HepG2 (cell line): ENCODE results near the gene ABCA3. TPM values are rescaled to one million over a fixed set of nuclear protein-coding genes. Genes with fewer than 3 reads are reported as not detected.

Experiments used
- BHLHE40 ChIP-seq: IDR thresholded peaks from 2 replicates; pipeline ENCODE4 v1.6.1; 2011; ENCODE audit warnings: low read length, improper control_type of control experiment
- CENPBD1 ChIP-seq: sonication (generic); formaldehyde crosslinking; IDR thresholded peaks from 2 replicates; pipeline ENCODE4 v1.8.0; 2022; ENCODE audit warnings: missing genetic modification reagents, low read depth, mild to moderate bottlenecking, borderline replicate concordance
- HOXD1 ChIP-seq: sonication (generic); formaldehyde crosslinking; IDR thresholded peaks from 2 replicates; pipeline ENCODE4 v1.5.0; 2020; ENCODE audit warnings: missing genetic modification reagents
- IRF9 ChIP-seq: sonication (generic); formaldehyde crosslinking; IDR thresholded peaks from 2 replicates; pipeline ENCODE4 v1.8.0; 2022; ENCODE audit warnings: missing genetic modification reagents, mild to moderate bottlenecking, borderline replicate concordance
- LRRFIP1 ChIP-seq: sonication (generic); formaldehyde crosslinking; conservative IDR thresholded peaks from 2 replicates; pipeline ENCODE4 v1.4.0; 2020; ENCODE audit warnings: missing genetic modification reagents
- NONO ChIP-seq, 2 experiments: fragments of 450-650 bp in 1 of 2; sonication (generic) in 1 of 2; formaldehyde crosslinking in 1 of 2; IDR thresholded peaks in 1 of 2; conservative IDR thresholded peaks in 1 of 2; 2 replicates each; pipeline versions ENCODE4 v1.6.1 to v1.8.0; 2017 to 2022; ENCODE audit warnings: mild to moderate bottlenecking in 1 of 2, missing genetic modification reagents in 1 of 2, moderate library complexity in 1 of 2
- NR2C2 ChIP-seq: sonication (generic); formaldehyde crosslinking; IDR thresholded peaks from 2 replicates; pipeline ENCODE4 v1.4.0; 2020; ENCODE audit warnings: missing genetic modification reagents, mild to moderate bottlenecking, moderate library complexity, borderline replicate concordance
- NR3C1 ChIP-seq: sonication (generic); formaldehyde crosslinking; IDR thresholded peaks from 2 replicates; pipeline ENCODE4 v1.4.0; 2020; ENCODE audit warnings: missing genetic modification reagents
- POLR2AphosphoS5 ChIP-seq: IDR thresholded peaks from 2 replicates; pipeline ENCODE4 v1.6.1; 2012; ENCODE audit warnings: low read depth, low read length
- RBFOX2 ChIP-seq: fragments of 200-400 bp; formaldehyde crosslinking; IDR thresholded peaks from 2 replicates; pipeline ENCODE4 v1.6.1; 2017; ENCODE audit warnings: low read depth, mild to moderate bottlenecking, low read length
- USF2 ChIP-seq, 2 experiments: sonication (generic) in 1 of 2; formaldehyde crosslinking in 1 of 2; IDR thresholded peaks; 2 replicates each; pipeline versions ENCODE4 v1.5.1 to v1.6.1; 2011 to 2020; ENCODE audit warnings: borderline replicate concordance in 1 of 2, low read depth in 1 of 2, low read length in 1 of 2, mild to moderate bottlenecking in 1 of 2, missing genetic modification reagents in 1 of 2, moderate library complexity in 1 of 2
- ZBTB39 ChIP-seq: sonication (generic); formaldehyde crosslinking; IDR thresholded peaks from 2 replicates; pipeline ENCODE4 v1.5.0; 2020; ENCODE audit warnings: missing genetic modification reagents
- ZBTB8A ChIP-seq: sonication (generic); formaldehyde crosslinking; IDR thresholded peaks from 2 replicates; pipeline ENCODE4 v1.4.0; 2020; ENCODE audit warnings: mild to moderate bottlenecking, low read depth, missing genetic modification reagents, borderline replicate concordance
- ZNF253 ChIP-seq: sonication (generic); formaldehyde crosslinking; IDR thresholded peaks from 2 replicates; pipeline ENCODE4 v1.8.0; 2022; ENCODE audit warnings: mild to moderate bottlenecking, missing genetic modification reagents, borderline replicate concordance
- ZNF280B ChIP-seq: sonication (generic); formaldehyde crosslinking; IDR thresholded peaks from 2 replicates; pipeline ENCODE4 v1.5.0; 2020; ENCODE audit warnings: missing genetic modification reagents, mild to moderate bottlenecking, borderline replicate concordance
- ZNF317 ChIP-seq: sonication (generic); formaldehyde crosslinking; IDR thresholded peaks from 2 replicates; pipeline ENCODE4 v1.5.0; 2020; ENCODE audit warnings: mild to moderate bottlenecking, missing genetic modification reagents
- polyA plus RNA-seq, 8 experiments: library from polyadenylated mRNA; depleted of rRNA in 3 of 8; stranded (reverse) in 7 of 8; unstranded in 1 of 8; fragments of >200 nt; fragmentation: Illumina TruSeq in 4 of 8; extraction: Trizol in 4 of 8; gene quantifications; 2 replicates each; pipeline versions ENCODE4 v1.2.1 to v1.2.3, GENCODE V29; 2011 to 2016; ENCODE audit warnings: low read depth in 4 of 8, missing spikeins in 1 of 8, mixed read lengths in 1 of 8; ENCODE audit not compliant: insufficient read depth in 1 of 8
- total RNA-seq, 5 experiments: library from RNA; depleted of rRNA; stranded (reverse); fragments of >200 nt; fragmentation: Illumina TruSeq; extraction: Trizol; gene quantifications; 2 replicates each; pipeline ENCODE4 v1.2.3, GENCODE V29; 2016; ENCODE audit warnings: low read depth in 1 of 5

ABCA3 gene
- total and polyA plus RNA-seq, 2 of the 13 experiments (the other 11 are each of a cell fraction or from before 2014, with no cell fraction given), result 0.60 to 1.5 TPM

GRCh38 chr16:2251296-2252111 lies 89.0 kb downstream of the ABCA3 start, which contains the start of gene ECI1 (continued):
- no peak for TF ChIP-seq USF2 (IDR thresholded peaks at IDR 0.05; ENCODE audit: low read depth, low read length)
- TF ChIP-seq USF2 (CRISPR knock-in tag; IDR thresholded peaks at IDR 0.05; ENCODE audit: borderline replicate concordance), result no peak; the same call in 1 of the 2 replicates
- no peak for TF ChIP-seq LRRFIP1 (CRISPR knock-in tag)
- TF ChIP-seq BHLHE40, result peak; percentile 38; the same call in 1 of the 2 replicates
- TF ChIP-seq NR2C2, result peak; percentile 89
- 0 out of 2 replicates have a peak, but pooled peaks have one; percentile 44 for TF ChIP-seq HOXD1 (CRISPR knock-in tag)
- peak; percentile 61; the same call in 1 of the 2 replicates for TF ChIP-seq ZNF253 (CRISPR knock-in tag)
- no peak for TF ChIP-seq CENPBD1 (CRISPR knock-in tag)
- TF ChIP-seq ZNF317 (CRISPR knock-in tag), result peak; percentile 84
- TF ChIP-seq POLR2AphosphoS5, result peak; percentile 93
- no peak for TF ChIP-seq ZBTB39 (CRISPR knock-in tag)
- TF ChIP-seq ZNF280B, result no peak
- TF ChIP-seq RBFOX2, result peak; percentile 97
- no peak for TF ChIP-seq NONO (IDR thresholded peaks at IDR 0.05)
- TF ChIP-seq NONO (CRISPR knock-in tag; conservative IDR thresholded peaks at IDR 0.05), result peak; percentile 91
- no peak for TF ChIP-seq NR3C1 (CRISPR knock-in tag)
- TF ChIP-seq ZBTB8A (CRISPR knock-in tag), result no peak
- TF ChIP-seq IRF9, result no peak
